ENCODE data around the gene EPB41L2.

The EPB41L2 gene

DNA sequence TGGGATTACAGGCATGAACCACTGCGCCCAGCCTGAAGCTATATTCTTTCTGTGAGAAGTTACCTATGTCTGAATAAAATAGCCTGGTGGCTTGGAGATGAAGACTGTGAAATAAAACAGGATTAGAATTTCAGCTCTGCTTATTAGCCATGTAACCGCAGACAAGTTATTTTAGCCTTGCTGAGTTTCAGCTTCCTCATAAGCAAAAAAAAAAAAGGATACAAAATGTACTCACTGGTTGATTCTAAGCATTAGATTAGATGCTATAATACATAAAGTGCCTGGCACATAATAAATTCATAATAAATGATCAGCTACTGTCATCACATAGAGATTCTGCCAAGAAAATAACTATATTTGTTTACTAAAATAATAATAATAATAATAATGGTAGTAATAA is 98.8 kb downstream of the EPB41L2 start:
- TF ChIP-seq, protein P1, sequence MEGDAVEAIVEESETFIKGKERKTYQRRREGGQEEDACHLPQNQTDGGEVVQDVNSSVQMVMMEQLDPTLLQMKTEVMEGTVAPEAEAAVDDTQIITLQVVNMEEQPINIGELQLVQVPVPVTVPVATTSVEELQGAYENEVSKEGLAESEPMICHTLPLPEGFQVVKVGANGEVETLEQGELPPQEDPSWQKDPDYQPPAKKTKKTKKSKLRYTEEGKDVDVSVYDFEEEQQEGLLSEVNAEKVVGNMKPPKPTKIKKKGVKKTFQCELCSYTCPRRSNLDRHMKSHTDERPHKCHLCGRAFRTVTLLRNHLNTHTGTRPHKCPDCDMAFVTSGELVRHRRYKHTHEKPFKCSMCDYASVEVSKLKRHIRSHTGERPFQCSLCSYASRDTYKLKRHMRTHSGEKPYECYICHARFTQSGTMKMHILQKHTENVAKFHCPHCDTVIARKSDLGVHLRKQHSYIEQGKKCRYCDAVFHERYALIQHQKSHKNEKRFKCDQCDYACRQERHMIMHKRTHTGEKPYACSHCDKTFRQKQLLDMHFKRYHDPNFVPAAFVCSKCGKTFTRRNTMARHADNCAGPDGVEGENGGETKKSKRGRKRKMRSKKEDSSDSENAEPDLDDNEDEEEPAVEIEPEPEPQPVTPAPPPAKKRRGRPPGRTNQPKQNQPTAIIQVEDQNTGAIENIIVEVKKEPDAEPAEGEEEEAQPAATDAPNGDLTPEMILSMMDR (IDR thresholded peaks at IDR 0.05; ENCODE audit: low read depth, low read length, missing control alignments) = no peak
- no peak for DNase-seq (ENCODE audit: low read depth)
- no peak overlapping the region for H3K4me3 ChIP-seq (ENCODE audit: low read depth, low read length)
- in situ Hi-C loops (cut with HindIII; ENCODE audit: low sequenced_read_pairs) = no loop called here

DNA sequence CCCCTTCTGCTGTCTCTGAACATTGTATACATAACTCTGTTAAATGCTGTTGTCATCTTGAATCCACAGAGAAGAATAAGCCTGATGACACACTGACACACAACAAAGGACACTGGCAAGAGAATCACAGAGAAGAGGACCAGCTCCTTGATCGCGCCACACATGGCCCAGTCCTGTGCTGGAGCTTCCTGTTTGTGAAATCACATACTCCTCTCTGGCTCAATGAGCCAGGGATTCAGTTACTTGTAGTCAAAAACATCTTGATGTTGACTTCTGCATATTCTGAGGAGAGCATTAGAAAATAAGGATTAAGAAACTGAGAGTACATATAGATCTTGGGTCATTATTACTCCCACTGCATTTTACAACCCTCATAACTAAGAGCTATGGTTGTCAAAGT is 100.1 kb downstream of the EPB41L2 start:
- TF ChIP-seq, protein P1 (IDR thresholded peaks at IDR 0.05; ENCODE audit: low read depth, low read length, missing control alignments) = no peak
- in situ Hi-C loops (cut with HindIII; ENCODE audit: low sequenced_read_pairs) = no loop called here
- no peak for DNase-seq (ENCODE audit: low read depth)
- H3K4me3 ChIP-seq (ENCODE audit: low read depth, low read length) = no peak overlapping the region

DNA sequence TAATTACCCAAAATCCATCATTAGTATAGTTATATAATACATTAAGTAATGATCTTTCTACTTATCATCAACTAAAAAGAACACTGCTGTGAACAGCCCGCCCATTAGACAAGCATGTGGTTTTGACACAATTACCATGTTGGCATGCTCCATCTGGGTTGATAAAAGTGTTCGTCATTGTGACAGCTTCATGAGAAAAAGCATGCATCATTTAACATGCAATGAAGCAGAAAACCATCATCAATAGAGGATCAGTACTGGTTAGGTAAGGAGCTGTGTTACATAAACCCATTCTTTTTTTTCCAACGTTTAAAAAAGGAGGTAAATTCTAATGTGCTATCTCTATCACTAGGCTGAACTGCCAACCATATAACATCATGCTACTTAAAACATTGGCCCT is 101.9 kb downstream of the EPB41L2 start:
- DNase-seq (ENCODE audit: low read depth) = peak; percentile 36
- H3K4me3 ChIP-seq (ENCODE audit: low read depth, low read length) = no peak overlapping the region
- in situ Hi-C loops (cut with HindIII; ENCODE audit: low sequenced_read_pairs) = no loop called here
- TF ChIP-seq, protein P1 (IDR thresholded peaks at IDR 0.05; ENCODE audit: low read depth, low read length, missing control alignments) = no peak

DNA sequence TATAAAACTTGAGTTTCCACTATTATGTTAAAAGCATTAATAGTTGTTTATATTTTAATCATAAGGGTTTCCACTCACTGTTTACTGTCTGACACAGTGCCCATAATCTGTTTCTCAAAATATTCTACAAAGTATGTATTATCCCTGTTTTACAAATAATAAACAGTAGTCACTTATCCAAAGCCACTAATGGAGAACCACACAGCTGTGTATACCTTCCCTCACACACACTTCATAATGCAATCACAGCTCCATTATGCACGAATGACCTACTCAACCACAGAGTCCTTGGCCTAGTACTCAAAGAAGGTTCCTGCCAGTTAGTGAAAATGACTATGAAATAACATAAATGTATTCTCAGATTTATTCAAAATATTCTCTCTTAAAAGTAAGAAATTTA is 103.1 kb downstream of the EPB41L2 start:
- no peak overlapping the region for H3K4me3 ChIP-seq (ENCODE audit: low read depth, low read length)
- DNase-seq (ENCODE audit: low read depth) = no peak
- in situ Hi-C loops (cut with HindIII; ENCODE audit: low sequenced_read_pairs) = no loop called here
- TF ChIP-seq, protein P1 (IDR thresholded peaks at IDR 0.05; ENCODE audit: low read depth, low read length, missing control alignments) = no peak

DNA sequence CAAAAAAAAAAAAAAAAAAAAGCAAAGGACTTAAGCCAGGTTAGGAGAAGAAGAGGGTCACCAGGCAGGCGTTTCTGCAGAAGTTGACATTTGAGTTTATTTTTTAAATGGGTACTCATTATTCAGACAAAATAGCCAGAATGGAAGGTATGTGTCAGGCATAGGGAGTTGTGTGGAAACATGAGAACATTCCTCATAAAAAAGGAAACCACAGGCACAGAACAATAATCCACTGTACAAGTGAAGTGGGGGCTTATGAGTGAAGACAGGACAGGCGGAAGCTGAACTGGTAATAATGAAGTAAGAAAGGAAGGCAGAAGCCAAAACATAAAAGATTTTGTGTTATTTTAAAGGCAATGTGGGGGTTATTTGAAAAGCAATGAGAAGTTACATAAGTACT is 104.6 kb downstream of the EPB41L2 start:
- in situ Hi-C loops (cut with HindIII; ENCODE audit: low sequenced_read_pairs) = no loop called here
- TF ChIP-seq, protein P1 (IDR thresholded peaks at IDR 0.05; ENCODE audit: low read depth, low read length, missing control alignments) = no peak
- no peak for DNase-seq (ENCODE audit: low read depth)
- H3K4me3 ChIP-seq (ENCODE audit: low read depth, low read length) = no peak overlapping the region

DNA sequence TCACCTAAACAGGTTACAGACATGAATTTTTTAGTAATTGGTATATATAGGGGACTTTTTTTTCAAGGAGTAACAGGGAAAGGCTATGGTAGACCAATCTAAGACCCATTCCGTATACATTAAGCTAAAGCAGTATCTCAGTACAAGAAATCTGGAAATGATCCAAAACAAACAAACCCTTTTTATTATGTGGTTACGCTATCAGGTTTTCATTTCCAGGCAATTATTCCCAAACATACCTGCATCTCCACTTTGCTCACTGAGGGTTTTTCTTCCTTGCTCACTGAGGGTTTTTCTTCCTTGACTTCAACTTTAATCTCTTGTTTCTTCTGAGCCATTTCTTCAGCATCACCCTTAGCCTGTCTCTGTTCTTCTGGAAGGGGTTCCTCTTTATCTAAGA is 107.3 kb downstream of the EPB41L2 start:
- no peak overlapping the region for H3K4me3 ChIP-seq (ENCODE audit: low read depth, low read length)
- TF ChIP-seq, protein P1 (IDR thresholded peaks at IDR 0.05; ENCODE audit: low read depth, low read length, missing control alignments) = no peak
- in situ Hi-C loops (cut with HindIII; ENCODE audit: low sequenced_read_pairs) = no loop called here
- DNase-seq (ENCODE audit: low read depth) = no peak

DNA sequence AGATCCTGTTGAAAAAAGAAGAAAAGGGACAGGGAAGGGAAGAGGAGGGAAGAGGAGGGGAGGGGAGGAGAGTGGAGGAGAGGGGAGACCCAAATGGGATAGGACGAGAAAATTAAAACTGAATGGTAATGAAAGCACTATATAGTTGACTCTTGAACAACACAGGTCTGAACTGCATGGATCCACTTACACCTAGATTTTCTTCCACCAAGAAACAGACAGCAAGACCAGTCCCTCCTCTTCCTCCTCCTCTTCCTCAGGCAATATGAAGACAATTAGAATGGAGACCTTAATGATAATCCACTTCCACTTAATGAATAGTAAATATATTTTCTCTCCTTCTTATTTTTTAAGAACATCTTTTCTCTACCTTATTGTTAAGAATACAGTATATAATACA is 113.5 kb downstream of the EPB41L2 start:
- in situ Hi-C loops (cut with HindIII; ENCODE audit: low sequenced_read_pairs) = no loop called here
- TF ChIP-seq, protein P1 (IDR thresholded peaks at IDR 0.05; ENCODE audit: low read depth, low read length, missing control alignments) = no peak
- no peak for DNase-seq (ENCODE audit: low read depth)
- H3K4me3 ChIP-seq (ENCODE audit: low read depth, low read length) = no peak overlapping the region

All from astrocyte of the cerebellum (primary cell).